ENCODE measurements around the gene BROX.

DNA sequence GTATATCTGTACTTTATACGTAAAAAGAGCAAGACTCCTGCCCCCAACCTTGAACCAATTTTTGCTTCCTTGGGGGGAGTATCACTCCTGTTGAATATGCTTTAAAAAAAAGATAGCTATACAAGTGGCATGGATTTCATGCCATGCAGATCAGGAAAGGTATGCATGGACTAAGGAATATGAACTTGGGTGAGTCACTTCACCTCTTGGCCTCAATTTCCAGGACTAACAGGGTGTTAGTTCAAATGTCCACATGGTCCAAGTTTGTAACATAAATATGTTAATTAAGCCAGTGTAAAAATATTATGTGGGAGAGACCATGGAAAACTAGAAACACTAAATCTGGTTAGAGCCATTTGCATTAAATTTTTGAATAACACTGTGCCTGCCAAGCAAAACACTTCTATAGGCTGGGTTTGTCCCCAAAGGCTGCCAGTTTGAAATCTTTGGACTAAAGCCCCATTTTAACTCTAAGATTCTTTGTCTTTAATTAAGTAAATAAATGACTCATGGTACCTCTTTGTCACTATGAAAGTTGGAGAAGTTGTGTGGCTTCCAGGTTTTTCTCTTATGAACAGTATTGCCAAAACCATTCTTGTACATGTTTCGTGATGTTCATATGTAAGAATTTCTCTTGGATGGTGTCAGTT lies 57.7 kb downstream of the BROX start:
- TF ChIP-seq, protein P1, sequence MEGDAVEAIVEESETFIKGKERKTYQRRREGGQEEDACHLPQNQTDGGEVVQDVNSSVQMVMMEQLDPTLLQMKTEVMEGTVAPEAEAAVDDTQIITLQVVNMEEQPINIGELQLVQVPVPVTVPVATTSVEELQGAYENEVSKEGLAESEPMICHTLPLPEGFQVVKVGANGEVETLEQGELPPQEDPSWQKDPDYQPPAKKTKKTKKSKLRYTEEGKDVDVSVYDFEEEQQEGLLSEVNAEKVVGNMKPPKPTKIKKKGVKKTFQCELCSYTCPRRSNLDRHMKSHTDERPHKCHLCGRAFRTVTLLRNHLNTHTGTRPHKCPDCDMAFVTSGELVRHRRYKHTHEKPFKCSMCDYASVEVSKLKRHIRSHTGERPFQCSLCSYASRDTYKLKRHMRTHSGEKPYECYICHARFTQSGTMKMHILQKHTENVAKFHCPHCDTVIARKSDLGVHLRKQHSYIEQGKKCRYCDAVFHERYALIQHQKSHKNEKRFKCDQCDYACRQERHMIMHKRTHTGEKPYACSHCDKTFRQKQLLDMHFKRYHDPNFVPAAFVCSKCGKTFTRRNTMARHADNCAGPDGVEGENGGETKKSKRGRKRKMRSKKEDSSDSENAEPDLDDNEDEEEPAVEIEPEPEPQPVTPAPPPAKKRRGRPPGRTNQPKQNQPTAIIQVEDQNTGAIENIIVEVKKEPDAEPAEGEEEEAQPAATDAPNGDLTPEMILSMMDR (IDR thresholded peaks at IDR 0.05), result no peak
- TF ChIP-seq POLR2AphosphoS5 (IDR thresholded peaks at IDR 0.05) (no peak), POLR2A (IDR thresholded peaks at IDR 0.05) (no peak)
